GM12878 (cell line): ENCODE results near the gene AOPEP. TPM values are rescaled to one million over a fixed set of nuclear protein-coding genes. Genes with fewer than 3 reads are reported as not detected.

Experiments used
- ATAC-seq: fragments of 200-7000 bp; cut with Tn5 transposase; 3 replicates; pipeline ENCODE4 v1.9.1; 2020; ENCODE audit warnings: mild to moderate bottlenecking, moderate library complexity
- BruUV-seq: library from RNA; stranded (reverse); fragments of 400-500 nt; replicated peaks from 2 replicates; lab custom pipeline; 2021; lab: Mats Ljungman, UMichigan
- CTCF ChIA-PET: fragments of 300-600 bp; sonication (Branson Sonifier 250); formaldehyde crosslinking; extraction: SDS; loops from one replicate; lab custom pipeline; 2021; ENCODE audit warnings: inconsistent platforms; lab: Yijun Ruan, JAX
- POLR2A ChIA-PET: fragments of 350-600 bp; formaldehyde crosslinking; extraction: SDS; loops from one replicate; lab custom pipeline; 2021; ENCODE audit warnings: inconsistent platforms; lab: Charles Lee
- RAD21 ChIA-PET: fragments of 300-600 bp; sonication (Branson Sonifier 250); formaldehyde crosslinking; loops from one replicate; lab custom pipeline; 2023; ENCODE audit warnings: antibody characterized with exemption; ENCODE audit not compliant: unreplicated experiment; lab: Charles Lee
- SMC1A ChIA-PET: fragments of 300-600 bp; sonication (Branson Sonifier 250); formaldehyde crosslinking; loops from one replicate; lab custom pipeline; 2023; ENCODE audit not compliant: unreplicated experiment, uncharacterized antibody; lab: Charles Lee
- DNase-seq: peaks from one replicate; pipeline ENCODE4 v3.0.0-alpha.2; 2011; ENCODE audit warnings: low read depth, low spot score
- FAIRE-seq: peaks from 3 replicates; lab custom pipeline; 2011; peaks lifted over from hg19 to GRCh38; lab: Jason Lieb, UNC
- H2AFZ ChIP-seq: 2 replicates; pipeline ENCODE4 v1.6.0; 2011; ENCODE audit warnings: low read depth, low read length, control low read depth; ENCODE audit not compliant: control insufficient read depth
- H3K27ac ChIP-seq: 2 replicates; pipeline ENCODE4 v1.5.1; 2011; ENCODE audit warnings: control low read depth; ENCODE audit not compliant: control insufficient read depth, insufficient read depth
- H3K27me3 ChIP-seq, 2 experiments: replicated peaks in 1 of 2; 2 replicates each; pipeline versions ENCODE4 v1.6.0 to v1.6.1; 2011; ENCODE audit warnings: low read length in 1 of 2; ENCODE audit not compliant: control insufficient read depth in 2 of 2, insufficient read depth in 2 of 2
- H3K36me3 ChIP-seq, 2 experiments: 2 replicates each; pipeline ENCODE4 v1.5.1; 2011; ENCODE audit warnings: low read length in 1 of 2; ENCODE audit not compliant: control insufficient read depth in 2 of 2, insufficient read depth in 2 of 2
- H3K4me1 ChIP-seq: 2 replicates; pipeline ENCODE4 v1.6.1; 2011; ENCODE audit warnings: mild to moderate bottlenecking, low read length, moderate library complexity, mixed read lengths; ENCODE audit not compliant: control insufficient read depth, insufficient read depth
- H3K4me2 ChIP-seq: 2 replicates; pipeline ENCODE4 v1.6.0; 2011; ENCODE audit warnings: control low read depth; ENCODE audit not compliant: control insufficient read depth, insufficient read depth
- H3K4me3 ChIP-seq: fragments of 200-600 bp; sonication (generic); 2 replicates; pipeline ENCODE4 v1.5.1; 2016
- H3K79me2 ChIP-seq: 2 replicates; pipeline ENCODE4 v1.6.0; 2011; ENCODE audit warnings: low read length; ENCODE audit not compliant: control insufficient read depth, insufficient read depth
- H3K9ac ChIP-seq: 2 replicates; pipeline ENCODE4 v1.8.0; 2011; ENCODE audit warnings: low read length, control low read depth, mixed read lengths; ENCODE audit not compliant: control insufficient read depth, insufficient read depth
- H3K9me3 ChIP-seq: replicated peaks from 3 replicates; pipeline ENCODE4 v1.5.1; 2011; ENCODE audit warnings: mild to moderate bottlenecking, low read length; ENCODE audit not compliant: control insufficient read depth, insufficient read depth
- H4K20me1 ChIP-seq: 2 replicates; pipeline ENCODE4 v1.6.0; 2011; ENCODE audit not compliant: control insufficient read depth, insufficient read depth
- CREM ChIP-seq: IDR thresholded peaks from 2 replicates; pipeline ENCODE4 v1.6.1; 2014; ENCODE audit warnings: antibody characterized with exemption, low read depth
- EP300 ChIP-seq, 2 experiments: fragments of 150-350 bp in 1 of 2; IDR thresholded peaks; 2 replicates each; pipeline ENCODE4 v1.6.1; 2011 to 2012; ENCODE audit warnings: low read depth in 2 of 2, low read length in 2 of 2, borderline replicate concordance in 1 of 2, improper control_type of control experiment in 1 of 2, inconsistent platforms in 1 of 2; ENCODE audit not compliant: control insufficient read depth in 1 of 2
- ESRRA ChIP-seq: IDR thresholded peaks from 2 replicates; pipeline ENCODE4 v1.6.1; 2012; ENCODE audit warnings: mild to moderate bottlenecking, low read length, improper control_type of control experiment
- MXI1 ChIP-seq: fragments of 150-350 bp; IDR thresholded peaks from 2 replicates; pipeline ENCODE4 v1.6.1; 2011; ENCODE audit warnings: low read depth, mild to moderate bottlenecking, inconsistent platforms, low read length, improper control_type of control experiment
- NFIC ChIP-seq: IDR thresholded peaks from 2 replicates; pipeline ENCODE4 v1.6.1; 2012; ENCODE audit warnings: low read depth, mild to moderate bottlenecking, inconsistent platforms, low read length, moderate library complexity
- PAX8 ChIP-seq: fragments of 450-650 bp; IDR thresholded peaks from 2 replicates; pipeline ENCODE4 v1.6.1; 2017; ENCODE audit warnings: mild to moderate bottlenecking, moderate library complexity
- POLR2AphosphoS2 ChIP-seq: IDR thresholded peaks from 2 replicates; pipeline ENCODE4 v1.6.1; 2011; ENCODE audit warnings: low read depth, mild to moderate bottlenecking, low read length, improper control_type of control experiment, moderate library complexity
- RELA ChIP-seq: fragments of 450-650 bp; IDR thresholded peaks from 2 replicates; pipeline ENCODE4 v1.8.0; 2014; ENCODE audit warnings: borderline replicate concordance; ENCODE audit not compliant: partially characterized antibody
- SMAD5 ChIP-seq: IDR thresholded peaks from 2 replicates; pipeline ENCODE4 v1.6.1; 2016; ENCODE audit warnings: antibody characterized with exemption, low read depth
- TARDBP ChIP-seq: IDR thresholded peaks from 2 replicates; pipeline ENCODE4 v1.6.1; 2016; ENCODE audit warnings: borderline replicate concordance
- TCF7 ChIP-seq: IDR thresholded peaks from 2 replicates; pipeline ENCODE4 v1.6.1; 2014; ENCODE audit warnings: antibody characterized with exemption, borderline replicate concordance
- WGBS: methylation state at CpG from one replicate; pipeline ENCODE4 v1.1.6; 2016; ENCODE audit warnings: low lambda C conversion rate; ENCODE audit not compliant: insufficient replicate concordance, insufficient coverage; ENCODE audit errors: missing lambda C conversion rate; 5-methylcytosine and 5-hydroxymethylcytosine counted together
- in situ Hi-C: fragments of 300-500 bp; cut with MboI; formaldehyde crosslinking; loops from 9 replicates; pipeline ENCODE4 v1.14.3; 2018; ENCODE audit warnings: mixed read lengths
- intact Hi-C: fragments of 100-400 bp; cut with micrococcal nuclease; formaldehyde crosslinking; loops from one replicate; pipeline ENCODE4 v1.14.2; 2022; ENCODE audit not compliant: unreplicated experiment
- polyA plus RNA-seq, 11 experiments: library from polyadenylated mRNA; depleted of rRNA in 4 of 11; unstranded in 6 of 11; stranded (reverse) in 5 of 11; fragments of >200 nt; fragmentation: Nextera tagmentation in 4 of 11; fragmentation: Illumina TruSeq in 1 of 11; extraction: Ambion mirVana in 4 of 11; extraction: Trizol in 1 of 11; gene quantifications; 1 replicate in 1 of 11; 2 replicates in 10 of 11; pipeline versions ENCODE4 v1.2.1 to v1.2.3, GENCODE V29; 2011 to 2016; ENCODE audit warnings: inconsistent platforms in 2 of 11, missing spikeins in 2 of 11, low read depth in 1 of 11
- total RNA-seq, 4 experiments: library from RNA; depleted of rRNA in 3 of 4; stranded (reverse); fragments of >200 nt in 3 of 4; fragmentation: Illumina TruSeq in 1 of 4; extraction: Trizol in 1 of 4; gene quantifications; 2 replicates each; pipeline versions ENCODE4 v1.2.1 to v1.2.3, GENCODE V29; 2013 to 2021
- TF ChIP-seq, protein P1 (sequence below): fragments of 450-650 bp; formaldehyde crosslinking; IDR thresholded peaks from 2 replicates; pipeline ENCODE4 v1.4.0; 2022; ENCODE audit warnings: mild to moderate bottlenecking, moderate library complexity
- TF ChIP-seq, protein P2 (sequence below): fragments of 450-650 bp; IDR thresholded peaks from 2 replicates; pipeline ENCODE4 v1.6.1; 2018; ENCODE audit warnings: borderline replicate concordance, mild to moderate bottlenecking; ENCODE audit not compliant: partially characterized antibody
- TF ChIP-seq, protein P3 (sequence below): fragments of 450-650 bp; formaldehyde crosslinking; IDR thresholded peaks from 2 replicates; pipeline ENCODE4 v1.5.0; 2022; ENCODE audit warnings: mild to moderate bottlenecking, missing genetic modification characterization

The AOPEP gene
- total and polyA plus RNA-seq, 10 of the 15 experiments (the other 5 are each of a cell fraction or from before 2014, with no cell fraction given), result 2.3 to 16.9 (median 10.1) TPM

DNA sequence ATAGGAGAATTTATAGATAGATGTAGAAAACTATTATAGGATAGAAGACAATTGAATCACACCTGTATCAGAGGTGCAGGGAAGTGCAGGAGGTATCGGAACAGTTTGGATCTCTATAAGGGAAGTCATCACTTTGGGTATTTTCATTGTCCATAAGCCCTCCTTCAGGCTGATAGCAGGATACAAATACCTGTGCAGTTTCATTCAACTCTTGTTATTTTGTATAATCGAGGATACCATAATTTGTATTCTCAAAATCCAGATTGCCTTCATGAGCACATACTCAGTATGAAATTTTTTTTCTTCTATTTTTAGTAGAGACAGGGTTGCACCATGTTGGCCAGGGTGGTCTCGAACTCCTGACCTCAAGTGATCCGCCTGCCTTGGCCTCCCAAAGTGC is 289.1 kb downstream of the AOPEP start:
- H3K27ac ChIP-seq, result no peak overlapping the region
- no peaks in the 10 kb centered on the region for H4K20me1 ChIP-seq
- H3K9me3 ChIP-seq, result no peaks in the 10 kb centered on the region
- in situ Hi-C loops, result no loop called here
- SMC1A ChIA-PET, result interaction anchor here (1.6 kb wide), 1 partner anchor 9 kb away, joined by 6 read pairs; no protein-coding TSS in a partner anchor
- no peak for DNase-seq
- no peaks in the 10 kb centered on the region for H3K79me2 ChIP-seq
- intact Hi-C loops, result no loop called here
- no peaks in the 10 kb centered on the region for H3K27me3 ChIP-seq
- no peaks in the 10 kb centered on the region for H3K4me1 ChIP-seq
- ATAC-seq, result no peak
- no peak overlapping the region for H3K9ac ChIP-seq
- CTCF ChIA-PET, result interaction anchor here (1.1 kb wide), 1 partner anchor 8 kb away, joined by 3 read pairs; no protein-coding TSS in a partner anchor
- FAIRE-seq, result no peak
- POLR2A ChIA-PET, result no interaction called here
- 87% methylated on average over 4 of the region's 4 CpGs for WGBS
- RAD21 ChIA-PET, result interaction anchor here (0.7 kb wide), 1 partner anchor 823 kb away, joined by 3 read pairs; no protein-coding TSS in a partner anchor
- H3K4me2 ChIP-seq, result no peak overlapping the region
- H3K4me3 ChIP-seq, result no peak overlapping the region
- peaks cover 0 to 3% of the 10 kb centered on the region in 2 experiments; a peak in 2 of 4 replicates for H3K36me3 ChIP-seq
- BruUV-seq, result no TSS peak
- H2AFZ ChIP-seq, result no peak overlapping the region
- TF ChIP-seq, protein P1, sequence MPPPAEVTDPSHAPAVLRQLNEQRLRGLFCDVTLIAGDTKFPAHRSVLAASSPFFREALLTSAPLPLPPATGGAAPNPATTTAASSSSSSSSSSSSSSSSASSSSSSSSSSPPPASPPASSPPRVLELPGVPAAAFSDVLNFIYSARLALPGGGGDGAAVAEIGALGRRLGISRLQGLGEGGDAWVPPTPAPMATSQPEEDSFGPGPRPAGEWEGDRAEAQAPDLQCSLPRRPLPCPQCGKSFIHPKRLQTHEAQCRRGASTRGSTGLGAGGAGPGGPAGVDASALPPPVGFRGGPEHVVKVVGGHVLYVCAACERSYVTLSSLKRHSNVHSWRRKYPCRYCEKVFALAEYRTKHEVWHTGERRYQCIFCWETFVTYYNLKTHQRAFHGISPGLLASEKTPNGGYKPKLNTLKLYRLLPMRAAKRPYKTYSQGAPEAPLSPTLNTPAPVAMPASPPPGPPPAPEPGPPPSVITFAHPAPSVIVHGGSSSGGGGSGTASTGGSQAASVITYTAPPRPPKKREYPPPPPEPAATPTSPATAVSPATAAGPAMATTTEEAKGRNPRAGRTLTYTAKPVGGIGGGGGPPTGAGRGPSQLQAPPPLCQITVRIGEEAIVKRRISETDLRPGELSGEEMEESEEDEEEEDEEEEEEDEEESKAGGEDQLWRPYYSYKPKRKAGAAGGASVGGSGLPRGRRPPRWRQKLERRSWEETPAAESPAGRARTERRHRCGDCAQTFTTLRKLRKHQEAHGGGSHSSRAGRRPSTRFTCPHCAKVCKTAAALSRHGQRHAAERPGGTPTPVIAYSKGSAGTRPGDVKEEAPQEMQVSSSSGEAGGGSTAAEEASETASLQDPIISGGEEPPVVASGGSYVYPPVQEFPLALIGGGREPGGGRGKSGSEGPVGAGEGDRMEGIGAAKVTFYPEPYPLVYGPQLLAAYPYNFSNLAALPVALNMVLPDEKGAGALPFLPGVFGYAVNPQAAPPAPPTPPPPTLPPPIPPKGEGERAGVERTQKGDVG (CRISPR knock-in tag), result no peak
- TF ChIP-seq TCF7, result no peak
- no peak for TF ChIP-seq CREM
- TF ChIP-seq EP300 (IDR thresholded peaks at IDR 0.05; ENCODE audit: borderline replicate concordance in 1 of 2, control insufficient read depth in 1 of 2, low read depth in 2 of 2, low read length in 2 of 2), result no peak
- TF ChIP-seq, protein P2, sequence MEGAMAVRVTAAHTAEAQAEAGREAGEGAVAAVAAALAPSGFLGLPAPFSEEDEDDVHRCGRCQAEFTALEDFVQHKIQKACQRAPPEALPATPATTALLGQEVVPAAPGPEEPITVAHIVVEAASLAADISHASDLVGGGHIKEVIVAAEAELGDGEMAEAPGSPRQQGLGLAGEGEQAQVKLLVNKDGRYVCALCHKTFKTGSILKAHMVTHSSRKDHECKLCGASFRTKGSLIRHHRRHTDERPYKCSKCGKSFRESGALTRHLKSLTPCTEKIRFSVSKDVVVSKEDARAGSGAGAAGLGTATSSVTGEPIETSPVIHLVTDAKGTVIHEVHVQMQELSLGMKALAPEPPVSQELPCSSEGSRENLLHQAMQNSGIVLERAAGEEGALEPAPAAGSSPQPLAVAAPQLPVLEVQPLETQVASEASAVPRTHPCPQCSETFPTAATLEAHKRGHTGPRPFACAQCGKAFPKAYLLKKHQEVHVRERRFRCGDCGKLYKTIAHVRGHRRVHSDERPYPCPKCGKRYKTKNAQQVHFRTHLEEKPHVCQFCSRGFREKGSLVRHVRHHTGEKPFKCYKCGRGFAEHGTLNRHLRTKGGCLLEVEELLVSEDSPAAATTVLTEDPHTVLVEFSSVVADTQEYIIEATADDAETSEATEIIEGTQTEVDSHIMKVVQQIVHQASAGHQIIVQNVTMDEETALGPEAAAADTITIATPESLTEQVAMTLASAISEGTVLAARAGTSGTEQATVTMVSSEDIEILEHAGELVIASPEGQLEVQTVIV, result no peak
- no peak for TF ChIP-seq NFIC
- TF ChIP-seq MXI1, result no peak
- TF ChIP-seq ESRRA, result no peak
- no peak for TF ChIP-seq POLR2AphosphoS2
- no peak for TF ChIP-seq TARDBP
- TF ChIP-seq SMAD5, result no peak
- TF ChIP-seq, protein P3, sequence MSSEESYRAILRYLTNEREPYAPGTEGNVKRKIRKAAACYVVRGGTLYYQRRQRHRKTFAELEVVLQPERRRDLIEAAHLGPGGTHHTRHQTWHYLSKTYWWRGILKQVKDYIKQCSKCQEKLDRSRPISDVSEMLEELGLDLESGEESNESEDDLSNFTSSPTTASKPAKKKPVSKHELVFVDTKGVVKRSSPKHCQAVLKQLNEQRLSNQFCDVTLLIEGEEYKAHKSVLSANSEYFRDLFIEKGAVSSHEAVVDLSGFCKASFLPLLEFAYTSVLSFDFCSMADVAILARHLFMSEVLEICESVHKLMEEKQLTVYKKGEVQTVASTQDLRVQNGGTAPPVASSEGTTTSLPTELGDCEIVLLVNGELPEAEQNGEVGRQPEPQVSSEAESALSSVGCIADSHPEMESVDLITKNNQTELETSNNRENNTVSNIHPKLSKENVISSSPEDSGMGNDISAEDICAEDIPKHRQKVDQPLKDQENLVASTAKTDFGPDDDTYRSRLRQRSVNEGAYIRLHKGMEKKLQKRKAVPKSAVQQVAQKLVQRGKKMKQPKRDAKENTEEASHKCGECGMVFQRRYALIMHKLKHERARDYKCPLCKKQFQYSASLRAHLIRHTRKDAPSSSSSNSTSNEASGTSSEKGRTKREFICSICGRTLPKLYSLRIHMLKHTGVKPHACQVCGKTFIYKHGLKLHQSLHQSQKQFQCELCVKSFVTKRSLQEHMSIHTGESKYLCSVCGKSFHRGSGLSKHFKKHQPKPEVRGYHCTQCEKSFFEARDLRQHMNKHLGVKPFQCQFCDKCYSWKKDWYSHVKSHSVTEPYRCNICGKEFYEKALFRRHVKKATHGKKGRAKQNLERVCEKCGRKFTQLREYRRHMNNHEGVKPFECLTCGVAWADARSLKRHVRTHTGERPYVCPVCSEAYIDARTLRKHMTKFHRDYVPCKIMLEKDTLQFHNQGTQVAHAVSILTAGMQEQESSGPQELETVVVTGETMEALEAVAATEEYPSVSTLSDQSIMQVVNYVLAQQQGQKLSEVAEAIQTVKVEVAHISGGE (CRISPR knock-in tag), result no peak
- no peak for TF ChIP-seq PAX8
- no peak for TF ChIP-seq RELA
